GM12875 (cell line): Measurements from ENCODE around the gene ESPNL.

ENCODE experiments used
- H3K4me3 ChIP-seq: one replicate; pipeline ENCODE4 v1.5.1; 2011; ENCODE audit warnings: low read depth, low read length, control low read depth
- CTCF ChIP-seq: IDR thresholded peaks from 2 replicates; pipeline ENCODE4 v1.5.1; 2011; ENCODE audit warnings: low read depth, mild to moderate bottlenecking, control low read depth, inconsistent platforms, low read length, moderate library complexity, borderline replicate concordance; ENCODE audit not compliant: insufficient read depth

ESPNL gene

GRCh38 chr2:238124488-238125126, 24.5 kb downstream of the ESPNL start:
- no peak for TF ChIP-seq CTCF
- no peak overlapping the region for H3K4me3 ChIP-seq

GRCh38 chr2:238125127-238125885, 25.2 kb downstream of the ESPNL start:
- TF ChIP-seq CTCF = no peak
- H3K4me3 ChIP-seq = no peak overlapping the region

- H3K4me3 ChIP-seq = no peak overlapping the region
- no peak for TF ChIP-seq CTCF
Observed at GRCh38 chr2:238126338-238126737, 26.2 kb downstream of the ESPNL start.

GRCh38 chr2:238126775-238127164, 26.6 kb downstream of the ESPNL start:
- H3K4me3 ChIP-seq = no peak overlapping the region
- no peak for TF ChIP-seq CTCF

- TF ChIP-seq CTCF = no peak
- no peak overlapping the region for H3K4me3 ChIP-seq
Observed at GRCh38 chr2:238127165-238128060, 27.3 kb downstream of the ESPNL start.

- no peak overlapping the region for H3K4me3 ChIP-seq
- TF ChIP-seq CTCF = no peak
Observed at GRCh38 chr2:238128061-238128440, 27.9 kb downstream of the ESPNL start.
